Astrocyte (in vitro differentiated cells and primary cell): ENCODE results near the gene MAP3K10. TPM values are rescaled to one million over a fixed set of nuclear protein-coding genes. Genes with fewer than 3 reads are reported as not detected.

Experiments used
- DNase-seq: peaks from one replicate; pipeline ENCODE4 v3.0.0-alpha.2; 2010; ENCODE audit warnings: low read depth
- FAIRE-seq: peaks from 2 replicates; lab custom pipeline; 2011; peaks lifted over from hg19 to GRCh38; lab: Jason Lieb, UNC
- H2AFZ ChIP-seq: 2 replicates; pipeline ENCODE4 v1.6.0; 2012; ENCODE audit warnings: low read depth, low read length, inconsistent platforms
- H3K27ac ChIP-seq: 2 replicates; pipeline ENCODE4 v1.5.1; 2011; ENCODE audit warnings: low read depth, low read length, inconsistent platforms
- H3K27me3 ChIP-seq: 2 replicates; pipeline ENCODE4 v1.6.0; 2011; ENCODE audit warnings: low read length, inconsistent platforms; ENCODE audit not compliant: insufficient read depth
- H3K36me3 ChIP-seq: 2 replicates; pipeline ENCODE4 v1.5.1; 2011; ENCODE audit warnings: low read length, inconsistent platforms; ENCODE audit not compliant: insufficient read depth
- H3K4me1 ChIP-seq: 2 replicates; pipeline ENCODE4 v1.5.1; 2011; ENCODE audit warnings: low read length, inconsistent platforms; ENCODE audit not compliant: insufficient read depth
- H3K4me2 ChIP-seq: 2 replicates; pipeline ENCODE4 v1.6.0; 2012; ENCODE audit warnings: low read length, inconsistent platforms
- H3K4me3 ChIP-seq: 2 replicates; pipeline ENCODE4 v1.5.1; 2011; ENCODE audit warnings: low read depth, mild to moderate bottlenecking, low read length, inconsistent platforms; ENCODE audit not compliant: insufficient read depth
- H3K79me2 ChIP-seq: 2 replicates; pipeline ENCODE4 v1.6.0; 2012; ENCODE audit warnings: mild to moderate bottlenecking, low read length, inconsistent platforms; ENCODE audit not compliant: insufficient read depth
- H3K9ac ChIP-seq: 2 replicates; pipeline ENCODE4 v1.6.0; 2012; ENCODE audit warnings: mild to moderate bottlenecking, low read length, inconsistent platforms
- H3K9me3 ChIP-seq: 2 replicates; pipeline ENCODE4 v1.5.1; 2012; ENCODE audit warnings: low read depth, mild to moderate bottlenecking, low read length, inconsistent platforms; ENCODE audit not compliant: insufficient read depth
- H4K20me1 ChIP-seq: 2 replicates; pipeline ENCODE4 v1.6.0; 2012; ENCODE audit warnings: low read length, inconsistent platforms; ENCODE audit not compliant: insufficient read depth
- H3K27ac Mint-ChIP-seq: one replicate; pipeline ENCODE4 v1.8.0; 2021; ENCODE audit warnings: mild to moderate bottlenecking, mixed read lengths; ENCODE audit not compliant: unreplicated experiment
- H3K27me3 Mint-ChIP-seq: one replicate; pipeline ENCODE4 v1.8.0; 2021; ENCODE audit warnings: low read depth, mixed read lengths; ENCODE audit not compliant: unreplicated experiment
- H3K36me3 Mint-ChIP-seq: one replicate; pipeline ENCODE4 v1.8.0; 2021; ENCODE audit warnings: low read depth, mixed read lengths; ENCODE audit not compliant: unreplicated experiment
- H3K4me1 Mint-ChIP-seq: one replicate; pipeline ENCODE4 v1.8.0; 2021; ENCODE audit warnings: low read depth, mixed read lengths; ENCODE audit not compliant: unreplicated experiment
- H3K4me3 Mint-ChIP-seq: one replicate; pipeline ENCODE4 v1.8.0; 2021; ENCODE audit warnings: mild to moderate bottlenecking, moderate library complexity, mixed read lengths; ENCODE audit not compliant: unreplicated experiment
- H3K9me3 Mint-ChIP-seq: one replicate; pipeline ENCODE4 v1.8.0; 2021; ENCODE audit warnings: mild to moderate bottlenecking, mixed read lengths; ENCODE audit not compliant: unreplicated experiment
- EZH2 ChIP-seq: IDR thresholded peaks from 2 replicates; pipeline ENCODE4 v1.6.1; 2012; ENCODE audit warnings: mild to moderate bottlenecking, low read length, inconsistent platforms; ENCODE audit not compliant: insufficient read depth
- total RNA-seq: library from RNA; stranded (reverse); gene quantifications from 2 replicates; pipeline ENCODE4 v1.2.1, GENCODE V29; 2021
- TF ChIP-seq, protein P1 (sequence below): IDR thresholded peaks from 2 replicates; pipeline ENCODE4 v1.5.1; 2011; ENCODE audit warnings: low read depth, mild to moderate bottlenecking, inconsistent platforms, low read length, moderate library complexity; ENCODE audit not compliant: insufficient read depth

The MAP3K10 gene
- total RNA-seq, 1 donor from 2014 or later: 17.2 TPM

DNA sequence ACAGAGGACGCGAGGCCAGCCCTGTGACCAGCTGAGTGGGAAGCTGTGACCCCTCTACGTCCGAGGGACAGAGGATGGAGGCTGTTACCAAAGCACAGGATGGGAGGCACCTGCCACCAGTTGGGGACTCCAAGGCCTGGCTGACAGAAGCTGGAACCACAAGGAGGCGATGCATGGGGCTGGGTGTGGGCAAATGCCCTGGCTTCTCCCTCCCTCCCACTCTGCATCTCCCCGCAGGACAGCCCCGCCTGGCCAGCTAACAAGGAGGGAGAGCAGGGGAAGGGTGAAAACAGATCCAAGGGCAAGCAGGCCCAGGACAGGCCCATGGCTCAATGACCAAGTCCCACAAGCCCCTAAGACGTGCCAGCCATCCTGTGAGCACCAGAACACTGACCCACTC is 65.3 kb downstream of the MAP3K10 start:
- Histone ChIP-seq H3K4me1 (no peaks in the 10 kb centered on the region), H3K4me3 (no peak overlapping the region), H2AFZ (no peak overlapping the region), H3K9me3 (no peaks in the 10 kb centered on the region), H3K27me3 (no peaks in the 10 kb centered on the region), H4K20me1 (peaks cover 75% of the 10 kb centered on the region), H3K9ac (no peak overlapping the region), H3K4me2 (no peak overlapping the region), H3K36me3 (peaks cover 8% of the 10 kb centered on the region), H3K79me2 (peaks cover 52% of the 10 kb centered on the region), H3K27ac (no peak overlapping the region)
- H3K4me1 Mint-ChIP-seq: peaks cover 6% of the 10 kb centered on the region
- H3K27me3 Mint-ChIP-seq: no peaks in the 10 kb centered on the region
- no peak for DNase-seq
- TF ChIP-seq, protein P1, sequence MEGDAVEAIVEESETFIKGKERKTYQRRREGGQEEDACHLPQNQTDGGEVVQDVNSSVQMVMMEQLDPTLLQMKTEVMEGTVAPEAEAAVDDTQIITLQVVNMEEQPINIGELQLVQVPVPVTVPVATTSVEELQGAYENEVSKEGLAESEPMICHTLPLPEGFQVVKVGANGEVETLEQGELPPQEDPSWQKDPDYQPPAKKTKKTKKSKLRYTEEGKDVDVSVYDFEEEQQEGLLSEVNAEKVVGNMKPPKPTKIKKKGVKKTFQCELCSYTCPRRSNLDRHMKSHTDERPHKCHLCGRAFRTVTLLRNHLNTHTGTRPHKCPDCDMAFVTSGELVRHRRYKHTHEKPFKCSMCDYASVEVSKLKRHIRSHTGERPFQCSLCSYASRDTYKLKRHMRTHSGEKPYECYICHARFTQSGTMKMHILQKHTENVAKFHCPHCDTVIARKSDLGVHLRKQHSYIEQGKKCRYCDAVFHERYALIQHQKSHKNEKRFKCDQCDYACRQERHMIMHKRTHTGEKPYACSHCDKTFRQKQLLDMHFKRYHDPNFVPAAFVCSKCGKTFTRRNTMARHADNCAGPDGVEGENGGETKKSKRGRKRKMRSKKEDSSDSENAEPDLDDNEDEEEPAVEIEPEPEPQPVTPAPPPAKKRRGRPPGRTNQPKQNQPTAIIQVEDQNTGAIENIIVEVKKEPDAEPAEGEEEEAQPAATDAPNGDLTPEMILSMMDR: no peak
- no peak for TF ChIP-seq EZH2
- peaks cover 3% of the 10 kb centered on the region for H3K9me3 Mint-ChIP-seq
- no peak overlapping the region for H3K4me3 Mint-ChIP-seq
- no peak for FAIRE-seq
- no peak overlapping the region for H3K27ac Mint-ChIP-seq
- H3K36me3 Mint-ChIP-seq: peaks cover 24% of the 10 kb centered on the region

DNA sequence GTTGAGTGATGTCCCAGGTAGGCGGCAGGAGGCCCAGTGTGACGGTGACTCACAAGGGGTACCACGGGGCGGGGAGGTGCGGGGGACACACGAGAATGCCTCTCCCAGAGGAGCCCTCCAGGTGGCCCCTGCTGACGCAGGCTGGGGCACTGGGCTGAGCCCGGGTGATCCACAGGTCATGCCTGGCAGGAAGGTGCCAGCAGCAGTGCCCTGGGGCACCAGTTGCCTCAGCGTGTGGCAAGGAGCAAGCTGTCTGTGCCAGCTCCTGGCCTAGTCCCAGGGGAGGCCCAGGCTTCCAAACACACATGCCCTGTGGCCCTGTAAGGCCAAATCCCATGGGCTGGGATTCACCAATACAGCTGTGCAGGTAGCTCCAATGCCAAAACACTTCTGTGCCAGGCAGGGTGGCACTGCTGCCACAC is 65.9 kb downstream of the MAP3K10 start:
- Histone ChIP-seq H3K9ac (no peak overlapping the region), H4K20me1 (peaks cover 75% of the 10 kb centered on the region), H3K36me3 (peaks cover 8% of the 10 kb centered on the region), H3K4me3 (no peak overlapping the region), H3K79me2 (peaks cover 58% of the 10 kb centered on the region), H3K4me2 (no peak overlapping the region), H2AFZ (no peak overlapping the region), H3K9me3 (no peaks in the 10 kb centered on the region), H3K27me3 (no peaks in the 10 kb centered on the region), H3K4me1 (no peaks in the 10 kb centered on the region), H3K27ac (no peak overlapping the region)
- H3K27ac Mint-ChIP-seq: no peak overlapping the region
- DNase-seq (no peak), FAIRE-seq (no peak)
- H3K4me3 Mint-ChIP-seq: no peak overlapping the region
- TF ChIP-seq, protein P1: no peak
- TF ChIP-seq EZH2: no peak
- peaks cover 6% of the 10 kb centered on the region for H3K4me1 Mint-ChIP-seq
- peaks cover 3% of the 10 kb centered on the region for H3K9me3 Mint-ChIP-seq
- H3K36me3 Mint-ChIP-seq: peaks cover 24% of the 10 kb centered on the region
- H3K27me3 Mint-ChIP-seq: no peaks in the 10 kb centered on the region

DNA sequence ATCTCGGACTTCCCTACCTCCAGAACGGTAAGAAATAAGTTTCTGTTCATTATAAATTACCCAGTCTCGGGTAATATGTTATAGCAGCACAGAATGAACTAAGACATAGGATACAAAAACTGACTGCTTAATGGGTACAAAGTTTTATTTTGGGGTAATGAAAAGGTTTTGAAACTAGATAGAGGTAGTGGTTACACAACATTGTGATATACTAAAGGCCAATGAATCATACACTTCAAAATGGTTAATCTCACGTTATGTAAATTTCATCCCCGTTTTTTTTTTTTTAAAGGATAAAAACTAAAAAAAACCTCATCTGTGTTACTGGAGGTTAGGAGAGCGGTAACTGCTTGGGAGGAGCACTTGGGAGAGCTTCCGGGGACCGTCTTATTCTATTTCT is 70.4 kb downstream of the MAP3K10 start:
- Histone ChIP-seq H3K4me2 (no peak overlapping the region), H3K9me3 (no peaks in the 10 kb centered on the region), H3K4me1 (no peaks in the 10 kb centered on the region), H3K27ac (no peak overlapping the region), H4K20me1 (peaks cover 86% of the 10 kb centered on the region), H3K9ac (no peak overlapping the region), H3K79me2 (peaks cover 68% of the 10 kb centered on the region), H3K36me3 (peaks cover 3% of the 10 kb centered on the region), H3K4me3 (no peak overlapping the region), H3K27me3 (no peaks in the 10 kb centered on the region), H2AFZ (no peak overlapping the region)
- H3K4me1 Mint-ChIP-seq: no peaks in the 10 kb centered on the region
- H3K27ac Mint-ChIP-seq: no peak overlapping the region
- no peaks in the 10 kb centered on the region for H3K27me3 Mint-ChIP-seq
- FAIRE-seq: no peak
- DNase-seq: no peak
- peaks cover 3% of the 10 kb centered on the region for H3K9me3 Mint-ChIP-seq
- TF ChIP-seq, protein P1: no peak
- TF ChIP-seq EZH2: no peak
- H3K36me3 Mint-ChIP-seq: peaks cover 24% of the 10 kb centered on the region
- no peak overlapping the region for H3K4me3 Mint-ChIP-seq
